Panc1 (cell line): ENCODE data around the gene LRP3.

ENCODE experiments used
- CTCF ChIP-seq: fragments of 450-650 bp; IDR thresholded peaks from 2 replicates; pipeline ENCODE4 v1.5.1; 2017; ENCODE audit warnings: mild to moderate bottlenecking
- POLR2AphosphoS5 ChIP-seq: IDR thresholded peaks from 2 replicates; pipeline ENCODE4 v1.6.1; 2012; ENCODE audit warnings: mild to moderate bottlenecking, low read depth, low read length, moderate library complexity
- REST ChIP-seq, 2 experiments: IDR thresholded peaks; 2 replicates each; pipeline ENCODE4 v1.6.1; 2011 to 2012; ENCODE audit warnings: low read depth in 2 of 2, control low read depth in 1 of 2, low read length in 1 of 2, mild to moderate bottlenecking in 1 of 2, moderate library complexity in 1 of 2; ENCODE audit not compliant: insufficient read depth in 1 of 2
- SIN3A ChIP-seq: IDR thresholded peaks from 2 replicates; pipeline ENCODE4 v1.6.1; 2012; ENCODE audit warnings: low read depth, mild to moderate bottlenecking, low read length, moderate library complexity, borderline replicate concordance; ENCODE audit not compliant: insufficient read depth
- TCF7L2 ChIP-seq: IDR thresholded peaks from 2 replicates; pipeline ENCODE4 v1.6.1; 2011; ENCODE audit warnings: mild to moderate bottlenecking, low read depth, low read length, inconsistent platforms

DNA sequence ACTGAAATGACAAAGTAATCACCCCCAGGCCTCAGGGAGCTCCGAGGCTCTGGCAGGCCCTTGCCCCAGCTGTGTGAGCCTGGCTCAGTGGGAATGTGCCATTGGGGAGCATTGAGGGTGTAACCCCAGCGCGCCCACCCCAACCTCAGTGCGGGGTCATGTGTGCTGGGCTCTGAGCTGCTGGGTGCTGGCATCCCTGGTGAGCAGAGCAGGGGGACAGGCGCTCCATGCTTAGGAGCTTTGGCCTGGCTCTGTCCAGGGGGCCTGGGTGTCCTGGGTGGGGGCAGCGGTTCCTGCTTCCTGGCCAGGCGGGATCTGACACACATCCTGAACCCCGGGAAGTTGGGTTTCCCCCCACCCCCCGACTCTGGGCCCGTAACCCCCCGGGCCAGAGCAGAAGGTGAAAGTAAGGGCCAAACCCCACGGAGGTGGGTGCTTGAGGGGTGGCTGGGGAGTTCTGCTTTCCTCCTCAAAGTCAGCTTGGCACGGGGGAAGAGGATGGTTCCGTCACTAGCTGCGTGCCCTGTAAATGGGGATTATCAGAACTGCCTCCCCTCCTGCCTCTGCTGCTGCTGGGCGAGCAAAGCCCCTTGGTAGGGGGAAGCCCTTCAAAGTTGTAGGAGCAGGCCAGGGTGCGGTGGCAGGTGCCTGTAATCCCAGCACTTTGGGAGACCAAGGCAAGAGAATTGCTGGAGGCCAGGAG is 1.7 kb downstream of the LRP3 start:
- no peak for TF ChIP-seq CTCF
- no peak for TF ChIP-seq REST (IDR thresholded peaks at IDR 0.05; ENCODE audit: insufficient read depth in 1 of 2, low read depth in 2 of 2, low read length in 1 of 2)
- no peak for TF ChIP-seq POLR2AphosphoS5
- no peak for TF ChIP-seq SIN3A
- no peak for TF ChIP-seq TCF7L2
